HPDE6-E6E7 (cell line): ENCODE data around the gene ZC3H11A.
"Not testable (repeated sequence)": the region's sequence is repeated elsewhere in the genome, so short reads cannot be mapped to it uniquely, and the experiment has no call there.

ENCODE experiments used
- DNase-seq: peaks from one replicate; pipeline ENCODE4 v3.0.0; 2011; ENCODE audit warnings: missing footprints; ENCODE audit errors: extremely low spot score

Gene ZC3H11A

GRCh38 chr1:203781962-203782361 lies 13.5 kb upstream of the ZC3H11A start:
- no peak for DNase-seq

GRCh38 chr1:203789966-203790365 lies 5.5 kb upstream of the ZC3H11A start:
- no peak for DNase-seq

GRCh38 chr1:203791498-203791897 lies 3.9 kb upstream of the ZC3H11A start:
- DNase-seq = no peak

GRCh38 chr1:203792486-203792885 lies 2.9 kb upstream of the ZC3H11A start:
- no peak for DNase-seq

- not testable (repeated sequence) for DNase-seq
Measured at GRCh38 chr1:203793561-203793960, 1.9 kb upstream of the ZC3H11A start.

GRCh38 chr1:203794764-203795440 lies 521 bp upstream of the ZC3H11A start:
- no peak for DNase-seq

GRCh38 chr1:203796236-203796605 lies 798 bp downstream of the ZC3H11A start:
- DNase-seq = no peak

GRCh38 chr1:203797216-203797615 lies 1.8 kb downstream of the ZC3H11A start:
- no peak for DNase-seq

- no peak for DNase-seq
Measured at GRCh38 chr1:203797948-203798655, 2.7 kb downstream of the ZC3H11A start.

- DNase-seq = no peak
Measured at GRCh38 chr1:203799157-203799556, 3.7 kb downstream of the ZC3H11A start.

GRCh38 chr1:203799971-203800370 lies 4.5 kb downstream of the ZC3H11A start:
- no peak for DNase-seq

GRCh38 chr1:203805689-203806088 lies 10.3 kb downstream of the ZC3H11A start:
- DNase-seq = no peak

- DNase-seq = no peak
Measured at GRCh38 chr1:203807196-203807595, 11.8 kb downstream of the ZC3H11A start.

- no peak for DNase-seq
Measured at GRCh38 chr1:203813581-203814341, 18.3 kb downstream of the ZC3H11A start.

GRCh38 chr1:203818399-203818798 lies 23.0 kb downstream of the ZC3H11A start:
- no peak for DNase-seq

GRCh38 chr1:203823306-203823705 lies 27.9 kb downstream of the ZC3H11A start:
- DNase-seq = no peak

- DNase-seq = no peak
Measured at GRCh38 chr1:203826175-203826574, 30.8 kb downstream of the ZC3H11A start.

GRCh38 chr1:203828002-203828401 lies 32.6 kb downstream of the ZC3H11A start:
- no peak for DNase-seq

GRCh38 chr1:203828503-203828902 lies 33.1 kb downstream of the ZC3H11A start:
- no peak for DNase-seq

GRCh38 chr1:203829247-203829646 lies 33.8 kb downstream of the ZC3H11A start:
- not testable (repeated sequence) for DNase-seq

GRCh38 chr1:203835476-203835875 lies 40.1 kb downstream of the ZC3H11A start:
- no peak for DNase-seq

- no peak for DNase-seq
Measured at GRCh38 chr1:203839081-203839480, 43.7 kb downstream of the ZC3H11A start.
